Natural killer cell (primary cell): ENCODE measurements around the gene DDIT3. TPM values are rescaled to one million over a fixed set of nuclear protein-coding genes. Genes with fewer than 3 reads are reported as not detected.

Experiments used
- ATAC-seq, 3 donors: fragments of 150-1000 bp in 2 of 3; fragments of 200-7000 bp in 1 of 3; cut with Tn5 transposase; 1 replicate in 1 of 3; 2 replicates in 2 of 3; pipeline ENCODE4 v1.10.0; 2021; ENCODE audit warnings: mild to moderate bottlenecking in 2 of 3, moderate library complexity in 2 of 3
- DNase-seq, 2 donors: peaks; one replicate each; pipeline versions ENCODE4 v3.0.0 to v3.0.0-alpha.2; 2013 to 2021; ENCODE audit warnings: mixed read lengths in 1 of 2
- H3K27ac ChIP-seq: one replicate; pipeline ENCODE4 v1.5.1; 2013; ENCODE audit warnings: mild to moderate bottlenecking, low read length
- H3K27me3 ChIP-seq: one replicate; pipeline ENCODE4 v1.6.1; 2013; ENCODE audit warnings: low read length; ENCODE audit not compliant: control insufficient read depth, insufficient read depth
- H3K36me3 ChIP-seq: one replicate; pipeline ENCODE4 v1.6.1; 2013; ENCODE audit warnings: low read length; ENCODE audit not compliant: control insufficient read depth, insufficient read depth
- H3K4me1 ChIP-seq: one replicate; pipeline ENCODE4 v1.6.1; 2013; ENCODE audit warnings: low read length; ENCODE audit not compliant: control insufficient read depth, insufficient read depth
- H3K4me3 ChIP-seq: one replicate; pipeline ENCODE4 v1.5.1; 2013; ENCODE audit warnings: low read length
- H3K9me3 ChIP-seq: one replicate; pipeline ENCODE4 v1.6.1; 2013; ENCODE audit warnings: low read length; ENCODE audit not compliant: control insufficient read depth, insufficient read depth
- H3K27ac Mint-ChIP-seq, 2 donors: one replicate each; pipeline ENCODE4 v1.8.0; 2022; ENCODE audit warnings: mild to moderate bottlenecking in 2 of 2, mixed read lengths in 2 of 2, moderate library complexity in 1 of 2
- H3K27me3 Mint-ChIP-seq, 2 donors: one replicate each; pipeline ENCODE4 v1.8.0; 2022; ENCODE audit warnings: low read depth in 2 of 2, mixed read lengths in 2 of 2
- H3K36me3 Mint-ChIP-seq: one replicate; pipeline ENCODE4 v1.8.0; 2022; ENCODE audit warnings: mixed read lengths
- H3K4me1 Mint-ChIP-seq, 2 donors: one replicate each; pipeline ENCODE4 v1.8.0; 2022; ENCODE audit warnings: mixed read lengths in 2 of 2
- H3K4me3 Mint-ChIP-seq: one replicate; pipeline ENCODE4 v1.8.0; 2022; ENCODE audit warnings: mild to moderate bottlenecking, moderate library complexity, mixed read lengths
- H3K9me3 Mint-ChIP-seq, 2 donors: one replicate each; pipeline ENCODE4 v1.8.0; 2022; ENCODE audit warnings: mixed read lengths in 2 of 2
- WGBS: methylation state at CpG from one replicate; pipeline ENCODE4 v1.1.7; 2013; ENCODE audit warnings: missing lambda C conversion rate; ENCODE audit not compliant: insufficient coverage; 5-methylcytosine and 5-hydroxymethylcytosine counted together
- intact Hi-C: fragments of 100-400 bp; cut with micrococcal nuclease; formaldehyde crosslinking; loops from one replicate; pipeline ENCODE4 v1.14.2; 2022
- total RNA-seq, 4 donors: library from RNA; stranded (reverse); fragments of 120-200 nt in 1 of 4; gene quantifications; one replicate each; pipeline versions ENCODE4 v1.2.3 to v1.2.4, GENCODE V29; 2013 to 2022
- TF ChIP-seq, protein P1 (sequence below): fragments of 200-600 bp; IDR thresholded peaks from one replicate; pipeline ENCODE4 v1.8.0; 2022; ENCODE audit warnings: antibody characterized with exemption

DDIT3 gene
- total RNA-seq, 3 donors from 2014 or later (not counting 1 experiment from before 2014, with no cell fraction given), result 117 to 318 (median 182) TPM

DNA sequence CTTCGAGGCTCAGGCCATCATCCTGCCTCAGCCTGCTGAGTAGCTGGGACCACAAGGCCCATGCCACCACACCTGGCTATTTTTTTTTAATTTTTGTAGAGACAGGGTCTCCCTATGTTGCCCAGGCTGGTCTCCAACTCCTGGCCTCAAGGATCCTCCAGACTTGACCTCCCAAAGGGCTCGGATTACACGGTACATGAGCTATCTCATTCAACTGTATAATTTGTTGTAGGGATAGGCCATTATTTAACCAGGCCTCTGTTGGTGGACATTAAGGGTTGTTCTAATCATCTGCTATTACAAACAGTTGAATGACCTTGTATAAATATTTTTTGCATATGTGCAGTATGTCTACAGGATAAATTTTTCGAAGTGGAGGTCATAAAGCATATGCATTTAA is 38.5 kb upstream of the DDIT3 start:
- no peak for ATAC-seq
- Histone ChIP-seq H3K36me3 (no peaks in the 10 kb centered on the region), H3K4me1 (no peaks in the 10 kb centered on the region), H3K27me3 (peaks cover 3% of the 10 kb centered on the region), H3K4me3 (no peak overlapping the region), H3K27ac (no peak overlapping the region), H3K9me3 (no peaks in the 10 kb centered on the region)
- Mint-ChIP-seq H3K9me3 (no peaks in the 10 kb centered on the region), H3K27me3 (peaks cover 17 to 22% of the 10 kb centered on the region in 2 donors), H3K4me3 (no peak overlapping the region), H3K27ac (no peak overlapping the region), H3K4me1 (no peaks in the 10 kb centered on the region), H3K36me3 (no peaks in the 10 kb centered on the region)
- TF ChIP-seq, protein P1, sequence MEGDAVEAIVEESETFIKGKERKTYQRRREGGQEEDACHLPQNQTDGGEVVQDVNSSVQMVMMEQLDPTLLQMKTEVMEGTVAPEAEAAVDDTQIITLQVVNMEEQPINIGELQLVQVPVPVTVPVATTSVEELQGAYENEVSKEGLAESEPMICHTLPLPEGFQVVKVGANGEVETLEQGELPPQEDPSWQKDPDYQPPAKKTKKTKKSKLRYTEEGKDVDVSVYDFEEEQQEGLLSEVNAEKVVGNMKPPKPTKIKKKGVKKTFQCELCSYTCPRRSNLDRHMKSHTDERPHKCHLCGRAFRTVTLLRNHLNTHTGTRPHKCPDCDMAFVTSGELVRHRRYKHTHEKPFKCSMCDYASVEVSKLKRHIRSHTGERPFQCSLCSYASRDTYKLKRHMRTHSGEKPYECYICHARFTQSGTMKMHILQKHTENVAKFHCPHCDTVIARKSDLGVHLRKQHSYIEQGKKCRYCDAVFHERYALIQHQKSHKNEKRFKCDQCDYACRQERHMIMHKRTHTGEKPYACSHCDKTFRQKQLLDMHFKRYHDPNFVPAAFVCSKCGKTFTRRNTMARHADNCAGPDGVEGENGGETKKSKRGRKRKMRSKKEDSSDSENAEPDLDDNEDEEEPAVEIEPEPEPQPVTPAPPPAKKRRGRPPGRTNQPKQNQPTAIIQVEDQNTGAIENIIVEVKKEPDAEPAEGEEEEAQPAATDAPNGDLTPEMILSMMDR, result no peak
- intact Hi-C loops, result no loop called here
- WGBS, result 96% methylated on average over 4 of the region's 4 CpGs
- DNase-seq, result no peak

DNA sequence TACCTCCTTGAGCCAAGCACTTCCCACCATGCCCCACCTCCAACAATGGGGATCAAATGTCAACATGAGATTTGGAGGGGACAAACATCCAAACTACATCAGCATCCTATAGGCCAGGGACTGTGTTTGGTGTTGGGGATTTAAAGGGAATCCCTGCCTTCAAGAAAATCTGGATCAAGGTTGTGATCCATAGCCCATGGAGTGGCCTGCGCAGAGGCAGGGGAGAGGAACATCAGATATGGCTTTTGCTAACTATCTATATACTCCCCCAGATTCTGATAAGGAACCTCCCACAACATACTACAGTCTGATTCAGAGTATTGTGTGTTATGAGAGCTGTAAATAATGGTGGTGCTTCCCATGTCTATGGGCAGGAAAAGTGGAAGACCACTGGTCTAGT is 34.6 kb upstream of the DDIT3 start:
- Mint-ChIP-seq H3K4me3 (no peak overlapping the region), H3K27ac (no peak overlapping the region), H3K9me3 (no peaks in the 10 kb centered on the region), H3K4me1 (peaks cover 0 to 9% of the 10 kb centered on the region in 2 donors), H3K27me3 (peaks cover 12 to 27% of the 10 kb centered on the region in 2 donors), H3K36me3 (no peaks in the 10 kb centered on the region)
- intact Hi-C loops, result no loop called here
- no peaks in the 10 kb centered on the region for H3K9me3 ChIP-seq
- WGBS, result 100% methylated on average over 1 of the region's 1 CpG
- no peak for ATAC-seq
- no peaks in the 10 kb centered on the region for H3K36me3 ChIP-seq
- no peak for DNase-seq
- H3K4me1 ChIP-seq, result peaks cover 6% of the 10 kb centered on the region
- H3K27me3 ChIP-seq, result peaks cover 5% of the 10 kb centered on the region
- no peak overlapping the region for H3K27ac ChIP-seq
- no peak overlapping the region for H3K4me3 ChIP-seq
- TF ChIP-seq, protein P1, result no peak

DNA sequence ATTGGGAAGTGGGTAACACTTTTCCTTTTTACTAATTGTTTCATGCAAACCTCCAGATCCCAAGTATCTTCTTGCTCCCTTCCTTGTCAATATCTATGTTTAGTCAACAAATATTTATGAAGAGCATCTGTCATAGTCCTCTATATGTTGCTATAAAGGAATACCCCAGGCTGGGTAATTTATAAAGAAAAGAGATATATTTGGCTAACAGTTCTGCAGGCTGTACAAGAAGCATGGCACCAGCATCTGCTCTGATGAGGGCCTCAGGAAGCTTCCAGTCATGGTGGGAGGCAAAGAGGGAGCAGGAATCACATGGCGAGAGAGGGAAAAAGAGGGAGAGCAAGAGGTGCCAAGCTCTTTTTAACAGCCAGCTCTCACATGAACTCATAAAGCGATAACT is 34.1 kb upstream of the DDIT3 start:
- intact Hi-C loops, result no loop called here
- no peak overlapping the region for H3K4me3 ChIP-seq
- H3K27ac Mint-ChIP-seq, result no peak overlapping the region
- DNase-seq, result no peak
- TF ChIP-seq, protein P1, result no peak
- H3K36me3 ChIP-seq, result no peaks in the 10 kb centered on the region
- H3K9me3 ChIP-seq, result no peaks in the 10 kb centered on the region
- ATAC-seq, result no peak
- H3K9me3 Mint-ChIP-seq, result no peaks in the 10 kb centered on the region
- peaks cover 7% of the 10 kb centered on the region for H3K27me3 ChIP-seq
- H3K4me1 Mint-ChIP-seq, result peaks cover 0 to 9% of the 10 kb centered on the region in 2 donors
- H3K36me3 Mint-ChIP-seq, result no peaks in the 10 kb centered on the region
- H3K4me3 Mint-ChIP-seq, result no peak overlapping the region
- peaks cover 9% of the 10 kb centered on the region for H3K4me1 ChIP-seq
- 96% methylated on average over 2 of the region's 2 CpGs for WGBS
- peaks cover 12 to 29% of the 10 kb centered on the region in 2 donors for H3K27me3 Mint-ChIP-seq
- no peak overlapping the region for H3K27ac ChIP-seq
